ENCODE results near the gene PSMD13.

Gene PSMD13

GRCh38 chr11:223026-223789 is 13.6 kb upstream of the PSMD13 start:
- TF ChIP-seq, protein P1, sequence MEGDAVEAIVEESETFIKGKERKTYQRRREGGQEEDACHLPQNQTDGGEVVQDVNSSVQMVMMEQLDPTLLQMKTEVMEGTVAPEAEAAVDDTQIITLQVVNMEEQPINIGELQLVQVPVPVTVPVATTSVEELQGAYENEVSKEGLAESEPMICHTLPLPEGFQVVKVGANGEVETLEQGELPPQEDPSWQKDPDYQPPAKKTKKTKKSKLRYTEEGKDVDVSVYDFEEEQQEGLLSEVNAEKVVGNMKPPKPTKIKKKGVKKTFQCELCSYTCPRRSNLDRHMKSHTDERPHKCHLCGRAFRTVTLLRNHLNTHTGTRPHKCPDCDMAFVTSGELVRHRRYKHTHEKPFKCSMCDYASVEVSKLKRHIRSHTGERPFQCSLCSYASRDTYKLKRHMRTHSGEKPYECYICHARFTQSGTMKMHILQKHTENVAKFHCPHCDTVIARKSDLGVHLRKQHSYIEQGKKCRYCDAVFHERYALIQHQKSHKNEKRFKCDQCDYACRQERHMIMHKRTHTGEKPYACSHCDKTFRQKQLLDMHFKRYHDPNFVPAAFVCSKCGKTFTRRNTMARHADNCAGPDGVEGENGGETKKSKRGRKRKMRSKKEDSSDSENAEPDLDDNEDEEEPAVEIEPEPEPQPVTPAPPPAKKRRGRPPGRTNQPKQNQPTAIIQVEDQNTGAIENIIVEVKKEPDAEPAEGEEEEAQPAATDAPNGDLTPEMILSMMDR (IDR thresholded peaks at IDR 0.05; ENCODE audit: low read depth, low read length) = no peak
- no peak overlapping the region for H3K4me3 ChIP-seq (ENCODE audit: low read depth, low read length)

DNA sequence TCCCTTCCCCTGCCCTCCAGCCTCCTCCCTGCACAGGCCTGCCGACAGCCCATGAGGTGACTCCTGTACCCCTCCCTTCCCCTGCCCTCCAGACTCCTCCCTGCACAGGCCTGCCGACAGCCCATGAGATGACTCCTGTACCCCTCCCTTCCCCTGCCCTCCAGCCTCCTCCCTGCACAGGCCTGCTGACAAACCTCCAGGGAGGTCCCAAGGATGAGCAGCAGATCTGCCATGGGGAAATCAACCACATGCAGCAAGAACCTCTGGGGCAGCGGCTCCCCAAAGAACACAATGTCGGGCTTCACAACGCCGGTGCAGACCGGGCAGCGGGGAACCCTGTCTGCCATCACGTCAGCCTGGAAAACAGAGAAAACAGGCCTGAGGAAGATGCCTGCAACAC is 12.9 kb upstream of the PSMD13 start:
- H3K4me3 ChIP-seq (ENCODE audit: low read depth, low read length) = no peak overlapping the region
- TF ChIP-seq, protein P1 (IDR thresholded peaks at IDR 0.05; ENCODE audit: low read depth, low read length) = no peak

DNA sequence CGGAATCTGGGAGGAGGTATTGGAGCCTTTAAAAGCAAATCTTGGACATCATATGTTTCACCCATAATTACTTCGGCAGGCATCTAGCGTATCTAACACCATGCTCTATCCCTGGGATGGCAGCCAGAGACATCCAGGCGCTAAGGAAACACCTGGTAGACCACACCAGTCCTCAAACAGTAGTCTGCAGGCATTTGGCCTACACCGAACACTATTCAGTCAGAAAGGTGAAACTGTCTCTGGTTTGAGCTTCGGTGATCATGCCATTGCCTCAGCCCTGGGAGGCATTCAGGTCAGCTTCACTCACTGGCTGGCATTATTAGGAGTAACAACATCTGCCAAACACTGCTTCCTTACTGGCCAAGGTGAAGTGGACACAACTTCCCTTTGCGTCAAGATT is 12.4 kb upstream of the PSMD13 start:
- TF ChIP-seq, protein P1 (IDR thresholded peaks at IDR 0.05; ENCODE audit: low read depth, low read length) = no peak
- H3K4me3 ChIP-seq (ENCODE audit: low read depth, low read length) = no peak overlapping the region

GRCh38 chr11:225734-226453 is 10.9 kb upstream of the PSMD13 start:
- TF ChIP-seq, protein P1 (IDR thresholded peaks at IDR 0.05; ENCODE audit: low read depth, low read length) = no peak
- no peak overlapping the region for H3K4me3 ChIP-seq (ENCODE audit: low read depth, low read length)

GRCh38 chr11:227824-228379 is 8.9 kb upstream of the PSMD13 start:
- TF ChIP-seq, protein P1 (IDR thresholded peaks at IDR 0.05; ENCODE audit: low read depth, low read length) = no peak

GRCh38 chr11:230431-230830 is 6.3 kb upstream of the PSMD13 start:
- TF ChIP-seq, protein P1 (IDR thresholded peaks at IDR 0.05; ENCODE audit: low read depth, low read length) = no peak
- no peak overlapping the region for H3K4me3 ChIP-seq (ENCODE audit: low read depth, low read length)

More at GRCh38 chr11:227824-228379, 8.9 kb upstream of the PSMD13 start:
- H3K4me3 ChIP-seq (ENCODE audit: low read depth, low read length) = no peak overlapping the region

Data from WI38 (cell line).